ENCODE data around the gene RAB40B. TPM values are rescaled to one million over a fixed set of nuclear protein-coding genes. Genes with fewer than 3 reads are reported as not detected.
"Not testable (repeated sequence)": the region's sequence is repeated elsewhere in the genome, so short reads cannot be mapped to it uniquely, and the experiment has no call there.

The RAB40B gene, protein sequence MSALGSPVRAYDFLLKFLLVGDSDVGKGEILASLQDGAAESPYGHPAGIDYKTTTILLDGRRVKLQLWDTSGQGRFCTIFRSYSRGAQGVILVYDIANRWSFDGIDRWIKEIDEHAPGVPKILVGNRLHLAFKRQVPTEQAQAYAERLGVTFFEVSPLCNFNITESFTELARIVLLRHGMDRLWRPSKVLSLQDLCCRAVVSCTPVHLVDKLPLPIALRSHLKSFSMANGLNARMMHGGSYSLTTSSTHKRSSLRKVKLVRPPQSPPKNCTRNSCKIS
- 8.5 TPM for polyA plus RNA-seq (2013, experiment 1 of 2)
- 7.7 TPM for polyA plus RNA-seq (2013, experiment 2 of 2)

DNA sequence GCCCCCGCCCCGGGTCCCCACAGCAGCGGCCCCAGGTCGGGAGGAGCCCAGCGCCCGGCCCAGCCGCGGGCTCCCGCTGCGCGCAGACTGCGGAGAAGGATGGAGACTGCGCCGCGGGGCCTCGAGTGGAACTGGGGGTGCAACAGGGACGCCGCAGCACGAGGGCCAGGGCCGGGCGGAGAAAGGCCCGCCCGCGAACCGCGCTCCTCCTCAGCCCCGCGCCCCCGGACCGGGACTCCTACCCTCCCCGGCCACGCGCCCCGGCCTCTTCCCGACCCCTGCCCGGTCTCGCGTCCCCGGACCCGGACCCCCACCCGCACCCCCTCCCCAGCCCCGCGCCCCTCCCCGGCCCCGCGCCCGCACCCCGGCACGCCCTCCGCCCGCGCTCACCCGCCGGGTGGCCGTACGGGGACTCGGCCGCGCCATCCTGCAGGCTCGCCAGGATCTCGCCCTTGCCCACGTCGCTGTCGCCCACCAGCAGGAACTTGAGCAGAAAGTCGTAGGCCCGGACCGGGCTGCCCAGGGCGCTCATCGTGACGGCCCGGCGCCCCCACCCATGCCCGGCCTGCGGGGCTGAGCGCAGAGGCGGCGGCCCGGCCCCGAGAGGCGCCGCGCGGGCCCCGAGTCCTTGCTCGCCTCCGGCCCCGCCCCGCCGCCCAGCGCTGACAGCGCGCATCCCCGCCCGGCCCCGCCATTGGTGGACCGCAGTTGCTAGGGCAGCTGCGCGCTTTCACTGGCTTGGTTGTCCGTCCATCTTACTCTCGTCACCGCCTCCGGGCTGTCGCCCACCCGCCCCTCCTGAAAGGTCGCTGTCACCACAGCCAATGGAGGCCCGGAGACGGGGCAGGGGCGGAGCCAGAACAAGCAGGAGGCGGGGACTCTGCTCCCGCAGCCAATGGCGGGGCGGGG lies at the start of gene RAB40B:
TSS of gene RAB40B (minus strand) at position 634 of the 909 bp plus-strand sequence. CDS start at position 532, 102 bp downstream.
- H4K8ac ChIP-seq (ENCODE audit: low read length), result no peak within 1 kb of the TSS
- no peak within 1 kb of the TSS for H2BK15ac ChIP-seq (ENCODE audit: low read depth, poor library complexity, severe bottlenecking)
- H3K4me2 ChIP-seq (ENCODE audit: low read length, poor library complexity, severe bottlenecking), result peak within 1 kb of the TSS; percentile 99
- peak within 1 kb of the TSS; percentile 1 for H4K91ac ChIP-seq (ENCODE audit: low read length)
- H3K27ac ChIP-seq (ENCODE audit: low read length, poor library complexity, severe bottlenecking), result no peak within 1 kb of the TSS
- no peak within 1 kb of the TSS for H2BK5ac ChIP-seq (ENCODE audit: low read depth, low read length, poor library complexity, severe bottlenecking)
- peak within 1 kb of the TSS; percentile 64 for H3K9ac ChIP-seq (ENCODE audit: low read length)
- peaks cover 11% of the 10 kb centered on the region for H3K9me3 ChIP-seq (ENCODE audit: control insufficient read depth, low read length)
- H3K4me1 ChIP-seq (ENCODE audit: control insufficient read depth, insufficient read depth, low read depth, low read length), result peaks cover 24% of the 10 kb centered on the region
- peak within 1 kb of the TSS; percentile 8 to 93 for H3K18ac ChIP-seq (ENCODE audit: low read depth in 1 of 2, low read length in 2 of 2)
- H2AK5ac ChIP-seq (ENCODE audit: low read length, severe bottlenecking), result no peak within 1 kb of the TSS
- H3K79me1 ChIP-seq (replicated peaks; ENCODE audit: low read length, poor library complexity, severe bottlenecking), result peaks cover 15% of the 10 kb centered on the region
- H2AFZ ChIP-seq (ENCODE audit: low read depth, low read length), result peak within 1 kb of the TSS; percentile 92
- H3K36me3 ChIP-seq (ENCODE audit: control insufficient read depth in 1 of 2, insufficient read depth in 2 of 2, low read depth in 1 of 2, low read length in 2 of 2), result peaks cover 0 to 10% of the 10 kb centered on the region in 2 experiments
- peaks cover 4 to 6% of the 10 kb centered on the region in 2 experiments for H3K27me3 ChIP-seq (ENCODE audit: control insufficient read depth in 1 of 2, insufficient read depth in 1 of 2, low read length in 2 of 2)
- peak within 1 kb of the TSS in 1 of 2 experiments; percentile 45 for H3K14ac ChIP-seq (ENCODE audit: low read length in 2 of 2)
- peak within 1 kb of the TSS in 1 of 2 experiments; percentile 75 for H3K23ac ChIP-seq (ENCODE audit: low read length in 2 of 2)
- H2BK12ac ChIP-seq (ENCODE audit: low read length in 2 of 2), result no peak within 1 kb of the TSS
- 1% methylated on average over 71 of the region's 112 CpGs for WGBS
- peak within 1 kb of the TSS; percentile 83 to 85 for H3K4me3 ChIP-seq (ENCODE audit: insufficient read depth in 1 of 2, low read depth in 1 of 2, low read length in 2 of 2)
- H2BK120ac ChIP-seq (ENCODE audit: low read depth, low read length), result no peak within 1 kb of the TSS
- H3K4ac ChIP-seq (ENCODE audit: low read depth in 1 of 2, low read length in 2 of 2), result peak within 1 kb of the TSS in 1 of 2 experiments; percentile 88
- DNase-seq, result peak; percentile 98

DNA sequence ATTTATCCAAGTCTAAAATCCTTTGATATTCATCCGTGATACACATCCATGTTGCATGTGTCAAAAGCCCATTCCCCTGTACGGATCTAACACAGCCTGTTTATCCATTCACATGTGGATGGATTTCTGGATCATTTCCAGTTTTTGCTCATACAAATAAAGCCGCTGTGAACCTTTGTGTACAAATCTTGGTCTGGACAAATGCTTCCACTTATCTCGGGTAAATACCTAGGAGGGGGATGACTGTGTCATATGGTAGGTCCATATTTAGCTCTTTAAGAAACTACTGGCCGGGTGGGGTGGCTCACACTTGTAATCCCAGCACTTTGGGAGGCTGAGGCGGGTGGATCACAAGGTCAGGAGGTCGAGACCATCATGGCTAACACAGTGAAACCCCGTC lies 47.0 kb upstream of the RAB40B start:
- Histone ChIP-seq H3K27me3 (ENCODE audit: control insufficient read depth in 1 of 2, insufficient read depth in 1 of 2, low read length in 2 of 2) (no peaks in the 10 kb centered on the region), H3K14ac (ENCODE audit: low read length in 2 of 2) (no peak overlapping the region), H2AFZ (ENCODE audit: low read depth, low read length) (no peak overlapping the region), H3K9me3 (ENCODE audit: control insufficient read depth, low read length) (peaks cover 23% of the 10 kb centered on the region), H3K4me3 (ENCODE audit: insufficient read depth in 1 of 2, low read depth in 1 of 2, low read length in 2 of 2) (no peak overlapping the region), H2BK12ac (ENCODE audit: low read length in 2 of 2) (no peak overlapping the region), H3K23ac (ENCODE audit: low read length in 2 of 2) (no peak overlapping the region), H4K8ac (ENCODE audit: low read length) (no peak overlapping the region), H4K91ac (ENCODE audit: low read length) (no peak overlapping the region), H2BK120ac (ENCODE audit: low read depth, low read length) (no peak overlapping the region), H3K79me1 (replicated peaks; ENCODE audit: low read length, poor library complexity, severe bottlenecking) (no peaks in the 10 kb centered on the region), H2AK5ac (ENCODE audit: low read length, severe bottlenecking) (no peak overlapping the region), H3K27ac (ENCODE audit: low read length, poor library complexity, severe bottlenecking) (no peak overlapping the region), H3K36me3 (ENCODE audit: control insufficient read depth in 1 of 2, insufficient read depth in 2 of 2, low read depth in 1 of 2, low read length in 2 of 2) (peaks cover 21 to 30% of the 10 kb centered on the region in 2 experiments), H3K18ac (ENCODE audit: low read depth in 1 of 2, low read length in 2 of 2) (no peak overlapping the region), H2BK15ac (ENCODE audit: low read depth, poor library complexity, severe bottlenecking) (no peak overlapping the region), H3K9ac (ENCODE audit: low read length) (no peak overlapping the region), H2BK5ac (ENCODE audit: low read depth, low read length, poor library complexity, severe bottlenecking) (no peak overlapping the region), H3K4me2 (ENCODE audit: low read length, poor library complexity, severe bottlenecking) (no peak overlapping the region), H3K4me1 (ENCODE audit: control insufficient read depth, insufficient read depth, low read depth, low read length) (no peaks in the 10 kb centered on the region), H3K4ac (ENCODE audit: low read depth in 1 of 2, low read length in 2 of 2) (no peak overlapping the region)
- no peak for DNase-seq
- WGBS, result 87% methylated on average over 8 of the region's 8 CpGs

DNA sequence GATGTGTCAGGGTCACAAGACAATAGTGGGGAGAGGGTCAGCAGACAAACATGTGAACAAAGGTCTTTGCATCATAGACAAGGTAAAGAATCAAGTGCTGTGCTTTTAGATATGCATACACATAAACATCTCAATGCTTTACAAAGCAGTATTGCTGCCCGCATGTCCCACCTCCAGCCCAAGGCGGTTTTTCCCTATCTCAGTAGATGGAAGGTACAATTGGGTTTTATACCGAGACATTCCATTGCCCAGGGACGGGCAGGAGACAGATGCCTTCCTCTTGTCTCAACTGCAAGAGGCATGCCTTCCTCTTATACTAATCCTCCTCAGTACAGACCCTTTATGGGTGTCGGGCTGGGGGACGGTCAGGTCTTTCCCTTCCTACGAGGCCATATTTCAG lies 46.2 kb upstream of the RAB40B start:
- H2BK15ac ChIP-seq (ENCODE audit: low read depth, poor library complexity, severe bottlenecking); H2AK5ac ChIP-seq (ENCODE audit: low read length, severe bottlenecking); H3K4me3 ChIP-seq (ENCODE audit: insufficient read depth in 1 of 2, low read depth in 1 of 2, low read length in 2 of 2); DNase-seq; H2BK120ac ChIP-seq (ENCODE audit: low read depth, low read length); H3K27me3 ChIP-seq (ENCODE audit: control insufficient read depth in 1 of 2, insufficient read depth in 1 of 2, low read length in 2 of 2); H3K79me1 ChIP-seq (replicated peaks; ENCODE audit: low read length, poor library complexity, severe bottlenecking); H2BK5ac ChIP-seq (ENCODE audit: low read depth, low read length, poor library complexity, severe bottlenecking); H3K9ac ChIP-seq (ENCODE audit: low read length); H3K4me1 ChIP-seq (ENCODE audit: control insufficient read depth, insufficient read depth, low read depth, low read length); H3K23ac ChIP-seq (ENCODE audit: low read length in 2 of 2); H3K18ac ChIP-seq (ENCODE audit: low read depth in 1 of 2, low read length in 2 of 2); H2BK12ac ChIP-seq (ENCODE audit: low read length in 2 of 2); H4K8ac ChIP-seq (ENCODE audit: low read length); H3K4me2 ChIP-seq (ENCODE audit: low read length, poor library complexity, severe bottlenecking); H3K4ac ChIP-seq (ENCODE audit: low read depth in 1 of 2, low read length in 2 of 2); H2AFZ ChIP-seq (ENCODE audit: low read depth, low read length); H4K91ac ChIP-seq (ENCODE audit: low read length); H3K14ac ChIP-seq (ENCODE audit: low read length in 2 of 2); H3K27ac ChIP-seq (ENCODE audit: low read length, poor library complexity, severe bottlenecking): not testable (repeated sequence)
- Histone ChIP-seq H3K36me3 (ENCODE audit: control insufficient read depth in 1 of 2, insufficient read depth in 2 of 2, low read depth in 1 of 2, low read length in 2 of 2) (peaks cover 25 to 38% of the 10 kb centered on the region in 2 experiments), H3K9me3 (ENCODE audit: control insufficient read depth, low read length) (peaks cover 29% of the 10 kb centered on the region)
- WGBS, result 48% methylated on average over 4 of the region's 7 CpGs

Measured in mesenchymal stem cell (in vitro differentiated cells and primary cell).